ENCODE measurements around the gene FAM83B.

DNA sequence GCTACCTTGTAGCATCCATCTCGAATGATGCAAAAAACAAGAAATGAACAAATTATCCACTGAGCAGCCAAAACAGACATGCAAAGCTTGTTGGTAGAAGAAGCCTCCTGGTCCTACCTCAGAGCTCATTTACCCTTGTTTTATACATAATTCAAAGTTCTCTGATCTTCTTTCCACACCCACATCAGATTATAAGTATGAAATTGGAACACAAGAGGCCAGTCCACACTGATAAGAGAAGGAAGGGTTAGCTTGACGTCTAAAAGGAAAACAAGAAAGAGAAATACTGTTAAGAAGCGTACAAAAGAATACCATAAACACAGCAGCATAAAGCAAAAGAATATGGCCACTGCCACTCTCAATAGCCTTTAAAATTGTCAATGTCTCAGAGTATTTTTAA is 49.7 kb downstream of the FAM83B start:
- no peak for TF ChIP-seq TAF1 (IDR thresholded peaks at IDR 0.05; ENCODE audit: low read depth, low read length)
- no peak for TF ChIP-seq POLR2AphosphoS5 (IDR thresholded peaks at IDR 0.05; ENCODE audit: low read depth, low read length)
- TF ChIP-seq POLR2A (IDR thresholded peaks at IDR 0.05; ENCODE audit: low read depth, low read length), result no peak

All from GM12891 (cell line).